MG63 (cell line): ENCODE measurements around the gene TOLLIP. TPM values are rescaled to one million over a fixed set of nuclear protein-coding genes. Genes with fewer than 3 reads are reported as not detected.

Experiments used
- DNase-seq: peaks from one replicate; pipeline ENCODE4 v3.0.0-alpha.2; 2020
- H3K27me3 ChIP-seq: fragments of 250-450 bp; sonication (Bioruptor Pico); 2 replicates; pipeline ENCODE4 v1.5.1; 2020; ENCODE audit warnings: mild to moderate bottlenecking, moderate library complexity
- H3K36me3 ChIP-seq: fragments of 250-450 bp; sonication (Bioruptor Pico); 2 replicates; pipeline ENCODE4 v1.5.1; 2020; ENCODE audit warnings: mild to moderate bottlenecking, moderate library complexity
- H3K4me3 ChIP-seq: fragments of 250-450 bp; sonication (Bioruptor Pico); 2 replicates; pipeline ENCODE4 v1.5.1; 2020; ENCODE audit warnings: mild to moderate bottlenecking, moderate library complexity
- H3K9me3 ChIP-seq: fragments of 250-450 bp; sonication (Bioruptor Pico); 2 replicates; pipeline ENCODE4 v1.5.1; 2020; ENCODE audit warnings: mild to moderate bottlenecking, moderate library complexity
- total RNA-seq: library from RNA; depleted of rRNA; stranded (reverse); fragments of >200 nt; shearing (Covaris generic); gene quantifications from 2 replicates; pipeline ENCODE4 v1.2.3, GENCODE V29; 2014; ENCODE audit warnings: low replicate concordance

The TOLLIP gene
- total RNA-seq, 1 experiment from 2014 or later, result 27.3 TPM

DNA sequence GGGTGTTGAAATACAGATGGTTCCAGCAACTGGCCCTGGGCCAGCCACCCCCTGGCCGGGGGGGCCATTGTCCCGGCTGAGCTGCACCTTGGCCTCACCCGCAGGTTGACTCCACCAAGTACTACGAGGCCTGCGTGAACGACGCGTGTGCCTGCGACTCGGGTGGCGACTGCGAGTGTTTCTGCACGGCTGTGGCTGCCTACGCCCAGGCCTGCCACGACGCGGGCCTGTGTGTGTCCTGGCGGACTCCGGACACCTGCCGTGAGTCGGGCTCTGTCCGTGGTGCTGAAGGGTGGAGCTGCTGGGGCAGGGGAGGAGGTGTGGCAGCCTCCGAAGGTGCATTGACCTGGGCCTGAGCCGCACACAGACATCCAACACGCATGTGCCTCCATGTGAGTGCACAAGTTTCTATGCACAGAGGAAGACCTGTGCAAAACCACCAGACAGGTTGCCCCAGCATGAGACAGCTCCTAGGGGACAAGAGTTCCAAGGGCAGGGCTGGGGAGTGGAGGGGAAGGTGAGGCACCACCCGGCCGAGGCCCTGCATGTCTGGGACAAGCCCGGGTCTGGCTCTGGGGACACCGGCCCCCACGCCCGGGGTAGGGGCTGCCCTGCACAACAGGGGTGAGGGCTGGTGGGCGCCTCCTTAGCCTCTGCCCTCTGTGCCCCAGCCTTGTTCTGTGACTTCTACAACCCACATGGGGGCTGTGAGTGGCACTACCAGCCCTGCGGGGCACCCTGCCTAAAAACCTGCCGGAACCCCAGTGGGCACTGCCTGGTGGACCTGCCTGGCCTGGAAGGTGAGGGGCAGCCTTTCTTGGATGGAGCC lies 70.5 kb downstream of the TOLLIP start:
- H3K9me3 ChIP-seq, result no peaks in the 10 kb centered on the region
- no peak for DNase-seq
- H3K27me3 ChIP-seq, result no peaks in the 10 kb centered on the region; the same call in 1 of the 2 replicates
- no peaks in the 10 kb centered on the region for H3K36me3 ChIP-seq
- H3K4me3 ChIP-seq, result no peak overlapping the region

DNA sequence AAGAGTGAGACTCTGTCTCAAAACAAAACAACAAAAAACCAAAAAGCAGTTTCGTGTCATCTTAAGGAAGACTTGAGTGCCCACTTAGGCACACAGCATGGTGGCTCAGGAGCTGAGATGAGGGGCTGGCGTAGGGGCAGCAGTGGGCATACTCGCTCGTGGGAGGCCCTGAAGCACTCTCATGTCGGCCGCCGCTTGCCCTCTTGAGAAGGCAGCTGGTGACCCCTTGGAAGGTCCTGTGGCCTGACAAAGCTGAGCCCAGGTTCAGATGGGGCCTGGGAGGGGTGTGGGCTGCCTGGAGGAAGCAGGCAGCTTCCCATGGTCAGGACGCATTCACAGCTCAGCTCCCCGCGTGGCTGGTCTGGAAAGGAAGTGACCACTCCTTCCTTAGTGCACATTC lies 71.6 kb downstream of the TOLLIP start:
- Histone ChIP-seq H3K4me3 (no peak overlapping the region), H3K36me3 (no peaks in the 10 kb centered on the region), H3K9me3 (no peaks in the 10 kb centered on the region), H3K27me3 (peaks cover 6% of the 10 kb centered on the region)
- no peak for DNase-seq

- H3K4me3 ChIP-seq, result no peak overlapping the region
- DNase-seq, result no peak
- H3K27me3 ChIP-seq, result peaks cover 13% of the 10 kb centered on the region
- no peaks in the 10 kb centered on the region for H3K9me3 ChIP-seq
- H3K36me3 ChIP-seq, result no peaks in the 10 kb centered on the region
These were observed 72.3 kb downstream of the TOLLIP start for GRCh38 chr11:1237128-1237580.

- Histone ChIP-seq H3K9me3 (no peaks in the 10 kb centered on the region), H3K27me3 (peaks cover 20% of the 10 kb centered on the region), H3K36me3 (no peaks in the 10 kb centered on the region), H3K4me3 (no peak overlapping the region)
- DNase-seq, result no peak
These were observed 72.9 kb downstream of the TOLLIP start for GRCh38 chr11:1236316-1237127.

DNA sequence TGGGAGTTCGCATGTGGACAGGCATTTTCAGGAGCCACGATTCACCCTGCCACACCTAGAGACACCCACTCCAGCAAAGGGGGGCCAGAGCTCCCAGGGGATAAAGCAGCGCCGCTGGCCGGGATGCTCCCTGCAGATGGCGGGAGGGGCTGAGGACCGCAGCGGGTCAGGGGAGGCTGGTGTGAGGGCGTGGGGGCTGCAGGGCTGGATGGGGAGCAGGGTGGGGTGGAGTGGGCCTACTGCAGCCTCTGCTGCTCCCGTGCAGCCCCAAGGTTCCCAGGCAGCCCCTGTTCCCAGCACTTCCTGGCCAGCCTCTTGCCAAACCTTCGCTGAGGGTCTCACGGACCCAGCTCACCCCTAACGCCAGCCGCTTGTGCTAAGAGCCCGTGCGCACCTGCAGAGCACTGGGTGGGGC lies 73.5 kb downstream of the TOLLIP start:
- H3K9me3 ChIP-seq, result no peaks in the 10 kb centered on the region

GRCh38 chr11:1235306-1235900 lies 74.0 kb downstream of the TOLLIP start:
- Histone ChIP-seq H3K36me3 (no peaks in the 10 kb centered on the region), H3K9me3 (no peaks in the 10 kb centered on the region), H3K4me3 (no peak overlapping the region), H3K27me3 (peaks cover 28% of the 10 kb centered on the region)
- peak; percentile 0 for DNase-seq

More for the DNA sequence above, 73.5 kb downstream of the TOLLIP start:
- Histone ChIP-seq H3K4me3 (no peak overlapping the region), H3K36me3 (no peaks in the 10 kb centered on the region), H3K27me3 (peaks cover 26% of the 10 kb centered on the region)
- peak; percentile 0 for DNase-seq

DNA sequence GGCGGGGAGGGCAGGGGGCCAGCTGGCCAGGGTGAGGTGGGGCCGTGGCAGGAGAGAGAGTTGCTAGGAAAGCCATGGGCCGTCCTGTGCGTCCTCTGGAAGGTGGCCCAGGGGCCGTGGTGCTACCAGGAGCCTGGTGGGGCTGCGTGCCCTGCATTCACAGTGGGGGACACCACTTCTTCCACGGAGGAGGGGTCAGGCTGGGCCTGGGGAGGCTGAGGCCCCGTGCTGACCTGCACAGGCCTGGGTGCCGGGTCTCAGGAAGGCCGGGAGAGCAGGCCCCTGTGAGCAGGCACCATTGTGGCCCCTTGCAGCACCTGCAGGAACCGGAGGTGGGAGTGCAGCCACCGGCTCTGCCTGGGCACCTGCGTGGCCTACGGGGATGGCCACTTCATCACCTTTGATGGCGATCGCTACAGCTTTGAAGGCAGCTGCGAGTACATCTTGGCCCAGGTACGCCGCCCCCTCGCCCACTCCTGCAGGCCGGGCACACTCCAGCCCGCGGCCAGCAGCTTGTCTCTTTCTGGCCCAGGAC lies 74.6 kb downstream of the TOLLIP start:
- Histone ChIP-seq H3K27me3 (peaks cover 33% of the 10 kb centered on the region), H3K4me3 (no peak overlapping the region), H3K36me3 (no peaks in the 10 kb centered on the region), H3K9me3 (no peaks in the 10 kb centered on the region)
- peak; percentile 0 for DNase-seq

DNA sequence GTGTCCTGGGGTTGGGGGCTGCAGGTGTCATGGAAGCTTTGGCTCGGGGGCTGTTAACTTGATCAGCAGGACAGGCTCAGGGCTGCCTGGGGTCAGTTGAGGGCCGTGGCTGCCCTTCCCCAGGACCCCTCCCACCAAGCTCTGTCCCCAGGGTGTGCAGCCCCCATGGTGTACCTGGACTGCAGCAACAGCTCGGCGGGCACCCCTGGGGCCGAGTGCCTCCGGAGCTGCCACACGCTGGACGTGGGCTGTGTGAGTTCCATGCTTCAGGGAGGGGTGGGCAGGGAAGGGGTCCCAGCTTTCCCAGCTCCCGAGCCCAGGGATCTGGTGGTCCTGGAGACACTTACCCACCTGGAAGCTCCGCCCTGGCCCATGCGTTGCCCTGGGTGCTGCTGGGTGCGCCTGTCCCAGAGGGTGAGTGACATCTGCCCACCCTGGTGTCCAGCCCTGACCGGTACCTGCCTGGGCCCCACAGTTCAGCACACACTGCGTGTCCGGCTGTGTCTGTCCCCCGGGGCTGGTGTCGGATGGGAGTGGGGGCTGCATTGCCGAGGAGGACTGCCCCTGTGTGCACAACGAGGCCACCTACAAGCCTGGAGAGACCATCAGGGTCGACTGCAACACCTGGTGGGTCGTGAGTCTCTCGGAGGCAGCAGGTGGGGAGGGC lies 75.2 kb downstream of the TOLLIP start:
- H3K4me3 ChIP-seq, result no peak overlapping the region
- no peaks in the 10 kb centered on the region for H3K9me3 ChIP-seq
- H3K36me3 ChIP-seq, result no peaks in the 10 kb centered on the region
- H3K27me3 ChIP-seq, result peaks cover 38% of the 10 kb centered on the region
- DNase-seq, result peak; percentile 0

GRCh38 chr11:1233351-1234053 lies 75.9 kb downstream of the TOLLIP start:
- no peak overlapping the region for H3K4me3 ChIP-seq
- H3K27me3 ChIP-seq, result peaks cover 38% of the 10 kb centered on the region
- H3K9me3 ChIP-seq, result no peaks in the 10 kb centered on the region
- no peaks in the 10 kb centered on the region for H3K36me3 ChIP-seq
- DNase-seq, result no peak

DNA sequence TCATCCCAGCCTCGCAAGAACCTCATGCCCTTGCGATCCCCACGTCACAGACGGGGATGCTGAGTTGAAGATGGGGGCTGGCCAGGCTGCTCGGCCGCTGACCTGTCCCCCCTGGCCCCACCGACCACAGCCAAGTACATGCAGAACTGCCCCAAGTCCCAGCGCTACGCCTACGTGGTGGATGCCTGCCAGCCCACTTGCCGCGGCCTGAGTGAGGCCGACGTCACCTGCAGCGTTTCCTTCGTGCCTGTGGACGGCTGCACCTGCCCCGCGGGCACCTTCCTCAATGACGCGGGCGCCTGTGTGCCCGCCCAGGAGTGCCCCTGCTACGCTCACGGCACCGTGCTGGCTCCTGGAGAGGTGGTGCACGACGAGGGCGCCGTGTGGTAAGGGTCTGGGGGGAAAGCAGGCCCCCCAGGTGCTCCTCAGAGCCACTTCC lies 76.5 kb downstream of the TOLLIP start:
- H3K9me3 ChIP-seq, result no peaks in the 10 kb centered on the region
- DNase-seq, result no peak
- peaks cover 38% of the 10 kb centered on the region for H3K27me3 ChIP-seq
- H3K4me3 ChIP-seq, result no peak overlapping the region
- no peaks in the 10 kb centered on the region for H3K36me3 ChIP-seq

DNA sequence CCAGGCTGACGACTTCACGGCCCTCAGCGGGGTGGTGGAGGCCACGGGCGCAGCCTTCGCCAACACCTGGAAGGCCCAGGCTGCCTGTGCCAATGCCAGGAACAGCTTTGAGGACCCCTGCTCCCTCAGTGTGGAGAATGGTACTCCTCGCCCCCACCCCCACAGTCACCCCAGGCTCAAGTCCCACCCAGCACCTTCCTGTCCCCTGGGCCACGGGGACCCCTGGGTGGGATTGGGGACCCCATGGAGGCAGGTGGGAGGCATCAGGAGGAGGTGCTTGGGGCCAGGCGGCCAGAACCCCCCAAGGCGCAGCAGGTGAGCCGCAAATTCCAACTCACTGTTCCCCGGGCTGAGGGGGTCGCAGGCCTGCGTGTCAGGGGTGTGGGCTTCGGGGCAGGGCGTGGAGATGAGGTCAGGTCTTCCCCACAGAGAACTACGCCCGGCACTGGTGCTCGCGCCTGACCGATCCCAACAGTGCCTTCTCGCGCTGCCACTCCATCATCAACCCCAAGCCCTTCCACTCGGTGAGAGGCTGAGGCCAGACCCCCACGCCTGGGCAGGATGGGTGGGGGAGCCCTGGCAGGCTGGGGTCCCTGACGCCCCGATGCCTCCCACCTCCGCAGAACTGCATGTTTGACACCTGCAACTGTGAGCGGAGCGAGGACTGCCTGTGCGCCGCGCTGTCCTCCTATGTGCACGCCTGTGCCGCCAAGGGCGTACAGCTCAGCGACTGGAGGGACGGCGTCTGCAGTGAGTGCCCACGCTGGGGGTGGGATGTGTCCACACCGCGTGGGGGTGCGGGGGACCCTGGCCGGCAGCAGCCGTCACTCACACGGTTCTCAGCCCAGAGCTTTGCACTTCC lies 77.2 kb downstream of the TOLLIP start:
- Histone ChIP-seq H3K4me3 (no peak overlapping the region), H3K9me3 (no peaks in the 10 kb centered on the region), H3K27me3 (peaks cover 38% of the 10 kb centered on the region), H3K36me3 (no peaks in the 10 kb centered on the region)
- DNase-seq, result no peak

DNA sequence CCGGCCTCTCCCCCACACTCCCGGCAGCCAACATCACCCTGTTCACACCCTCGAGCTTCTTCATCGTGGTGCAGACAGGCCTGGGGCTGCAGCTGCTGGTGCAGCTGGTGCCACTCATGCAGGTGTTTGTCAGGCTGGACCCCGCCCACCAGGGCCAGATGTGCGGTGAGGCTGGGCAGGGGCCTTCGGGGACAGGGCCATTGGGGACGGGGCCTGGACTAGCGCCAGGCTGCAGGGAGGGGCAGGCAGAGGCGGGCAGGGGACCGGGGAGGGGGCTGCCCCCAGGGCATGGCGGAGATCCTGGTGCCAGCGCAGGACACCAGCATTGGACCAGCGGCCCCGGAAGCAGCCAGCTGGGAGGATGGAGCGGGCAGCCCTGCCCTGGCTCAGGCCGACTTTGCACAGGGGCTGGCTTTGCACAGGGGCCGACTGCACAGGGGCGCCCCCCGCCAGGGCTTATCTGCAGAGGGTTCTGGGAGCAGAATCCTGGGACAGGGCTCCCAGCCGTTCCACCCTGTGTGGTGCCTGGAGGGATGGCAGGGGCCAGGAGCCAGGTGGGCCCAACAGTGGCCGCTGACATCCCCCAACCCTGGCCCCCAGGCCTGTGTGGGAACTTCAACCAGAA lies 77.9 kb downstream of the TOLLIP start:
- Histone ChIP-seq H3K9me3 (no peaks in the 10 kb centered on the region), H3K27me3 (peaks cover 38% of the 10 kb centered on the region), H3K4me3 (no peak overlapping the region), H3K36me3 (no peaks in the 10 kb centered on the region)
- no peak for DNase-seq

GRCh38 chr11:1230456-1231395 lies 78.7 kb downstream of the TOLLIP start:
- DNase-seq, result no peak
- H3K4me3 ChIP-seq, result no peak overlapping the region
- H3K27me3 ChIP-seq, result peaks cover 38% of the 10 kb centered on the region
- no peaks in the 10 kb centered on the region for H3K36me3 ChIP-seq
- no peaks in the 10 kb centered on the region for H3K9me3 ChIP-seq

- Histone ChIP-seq H3K4me3 (no peak overlapping the region), H3K9me3 (no peaks in the 10 kb centered on the region), H3K27me3 (peaks cover 38% of the 10 kb centered on the region), H3K36me3 (no peaks in the 10 kb centered on the region)
- no peak for DNase-seq
These were observed 79.3 kb downstream of the TOLLIP start for GRCh38 chr11:1230121-1230455.
